Body of pancreas (tissue), 4 donors: ENCODE measurements around the gene IDI2.
"Not testable (repeated sequence)": the region's sequence is repeated elsewhere in the genome, so short reads cannot be mapped to it uniquely, and the experiment has no call there.

Experiments used
- POLR2A ChIP-seq, 3 donors: fragments of 450-650 bp; IDR thresholded peaks; one replicate each; pipeline ENCODE4 v1.6.1; 2016; ENCODE audit warnings: antibody characterized with exemption in 3 of 3, mild to moderate bottlenecking in 2 of 3
- TF ChIP-seq, protein P1 (sequence below), 7 experiments: fragments of 450-650 bp in 4 of 7; fragments of 200-600 bp in 3 of 7; sonication (generic) in 3 of 7; IDR thresholded peaks; one replicate each; pipeline ENCODE4 v1.5.1; 2016 to 2019; ENCODE audit warnings: antibody characterized with exemption in 7 of 7

DNA sequence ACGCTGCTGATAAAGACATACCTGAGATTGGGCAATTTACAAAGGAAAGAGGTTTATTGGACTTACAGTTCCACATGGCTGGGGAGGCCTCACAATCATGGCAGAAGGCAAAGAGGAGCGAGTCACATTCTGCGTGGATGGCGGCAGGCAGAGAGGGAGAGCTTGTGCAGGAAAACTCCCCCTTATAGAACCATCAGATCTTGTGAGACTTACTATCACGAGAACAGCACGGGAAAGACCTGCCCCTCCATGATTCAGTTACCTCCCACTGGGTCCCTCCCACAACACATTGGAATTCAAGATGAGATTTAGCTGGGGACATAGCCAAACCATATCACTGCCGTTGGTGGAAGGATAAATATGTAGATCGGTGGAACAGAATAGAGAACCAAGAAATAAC lies 41.1 kb upstream of the IDI2 start:
- TF ChIP-seq, protein P1, sequence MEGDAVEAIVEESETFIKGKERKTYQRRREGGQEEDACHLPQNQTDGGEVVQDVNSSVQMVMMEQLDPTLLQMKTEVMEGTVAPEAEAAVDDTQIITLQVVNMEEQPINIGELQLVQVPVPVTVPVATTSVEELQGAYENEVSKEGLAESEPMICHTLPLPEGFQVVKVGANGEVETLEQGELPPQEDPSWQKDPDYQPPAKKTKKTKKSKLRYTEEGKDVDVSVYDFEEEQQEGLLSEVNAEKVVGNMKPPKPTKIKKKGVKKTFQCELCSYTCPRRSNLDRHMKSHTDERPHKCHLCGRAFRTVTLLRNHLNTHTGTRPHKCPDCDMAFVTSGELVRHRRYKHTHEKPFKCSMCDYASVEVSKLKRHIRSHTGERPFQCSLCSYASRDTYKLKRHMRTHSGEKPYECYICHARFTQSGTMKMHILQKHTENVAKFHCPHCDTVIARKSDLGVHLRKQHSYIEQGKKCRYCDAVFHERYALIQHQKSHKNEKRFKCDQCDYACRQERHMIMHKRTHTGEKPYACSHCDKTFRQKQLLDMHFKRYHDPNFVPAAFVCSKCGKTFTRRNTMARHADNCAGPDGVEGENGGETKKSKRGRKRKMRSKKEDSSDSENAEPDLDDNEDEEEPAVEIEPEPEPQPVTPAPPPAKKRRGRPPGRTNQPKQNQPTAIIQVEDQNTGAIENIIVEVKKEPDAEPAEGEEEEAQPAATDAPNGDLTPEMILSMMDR (IDR thresholded peaks at IDR 0.05) = not testable (repeated sequence)
- TF ChIP-seq POLR2A (IDR thresholded peaks at IDR 0.05) = not testable (repeated sequence)
